ENCODE results near the gene PAXIP1.
"Not testable (repeated sequence)": the region's sequence is repeated elsewhere in the genome, so short reads cannot be mapped to it uniquely, and the experiment has no call there.

PAXIP1 gene

GRCh38 chr7:154929006-154929726, 73.8 kb downstream of the PAXIP1 start:
- H4K20me1 ChIP-seq (ENCODE audit: control insufficient read depth, insufficient read depth, low read depth, low read length) = no peaks in the 10 kb centered on the region
- no peaks in the 10 kb centered on the region for H3K79me2 ChIP-seq (ENCODE audit: control insufficient read depth, low read length)
- H3K9me3 ChIP-seq (ENCODE audit: control insufficient read depth, insufficient read depth, low read length) = peaks cover 17% of the 10 kb centered on the region
- H3K27ac ChIP-seq (ENCODE audit: low read depth, low read length) = no peak overlapping the region
- H3K27me3 ChIP-seq (ENCODE audit: control insufficient read depth, low read length) = no peaks in the 10 kb centered on the region
- no peaks in the 10 kb centered on the region for H3K9me2 ChIP-seq (replicated peaks; ENCODE audit: control insufficient read depth, low read length)
- peak overlapping the region; percentile 93 for H3K4me2 ChIP-seq (ENCODE audit: low read length)
- H3K36me3 ChIP-seq (ENCODE audit: control insufficient read depth, low read length) = no peaks in the 10 kb centered on the region
- H3F3A ChIP-seq (ENCODE audit: control insufficient read depth, insufficient read depth) = no peaks in the 10 kb centered on the region
- no peak for TF ChIP-seq CTCF (IDR thresholded peaks at IDR 0.05; ENCODE audit: low read depth, low read length, poor library complexity, severe bottlenecking)
- no peak for TF ChIP-seq EZH2phosphoT487 (IDR thresholded peaks at IDR 0.05; ENCODE audit: borderline replicate concordance, low read length)
- peak overlapping the region; percentile 71 for H3K4me3 ChIP-seq (ENCODE audit: low read length)
- peaks cover 12% of the 10 kb centered on the region for H3K4me1 ChIP-seq (ENCODE audit: control insufficient read depth, low read length)

GRCh38 chr7:154928136-154929005, 74.6 kb downstream of the PAXIP1 start:
- Histone ChIP-seq H3F3A (ENCODE audit: control insufficient read depth, insufficient read depth) (no peaks in the 10 kb centered on the region), H3K4me2 (ENCODE audit: low read length) (peak overlapping the region; percentile 93), H3K79me2 (ENCODE audit: control insufficient read depth, low read length) (no peaks in the 10 kb centered on the region), H3K9me2 (replicated peaks; ENCODE audit: control insufficient read depth, low read length) (no peaks in the 10 kb centered on the region), H3K4me1 (ENCODE audit: control insufficient read depth, low read length) (peaks cover 12% of the 10 kb centered on the region), H3K9me3 (ENCODE audit: control insufficient read depth, insufficient read depth, low read length) (peaks cover 9% of the 10 kb centered on the region), H3K4me3 (ENCODE audit: low read length) (peak overlapping the region; percentile 71), H3K27me3 (ENCODE audit: control insufficient read depth, low read length) (no peaks in the 10 kb centered on the region), H4K20me1 (ENCODE audit: control insufficient read depth, insufficient read depth, low read depth, low read length) (no peaks in the 10 kb centered on the region), H3K27ac (ENCODE audit: low read depth, low read length) (no peak overlapping the region), H3K36me3 (ENCODE audit: control insufficient read depth, low read length) (no peaks in the 10 kb centered on the region)
- TF ChIP-seq EZH2phosphoT487 (IDR thresholded peaks at IDR 0.05; ENCODE audit: borderline replicate concordance, low read length) = no peak
- TF ChIP-seq CTCF (IDR thresholded peaks at IDR 0.05; ENCODE audit: low read depth, low read length, poor library complexity, severe bottlenecking) = no peak

- Histone ChIP-seq H3K4me1 (ENCODE audit: control insufficient read depth, low read length) (peaks cover 12% of the 10 kb centered on the region), H4K20me1 (ENCODE audit: control insufficient read depth, insufficient read depth, low read depth, low read length) (no peaks in the 10 kb centered on the region), H3K27ac (ENCODE audit: low read depth, low read length) (no peak overlapping the region), H3F3A (ENCODE audit: control insufficient read depth, insufficient read depth) (no peaks in the 10 kb centered on the region), H3K4me2 (ENCODE audit: low read length) (peak overlapping the region; percentile 93), H3K27me3 (ENCODE audit: control insufficient read depth, low read length) (no peaks in the 10 kb centered on the region), H3K9me3 (ENCODE audit: control insufficient read depth, insufficient read depth, low read length) (peaks cover 3% of the 10 kb centered on the region), H3K9me2 (replicated peaks; ENCODE audit: control insufficient read depth, low read length) (no peaks in the 10 kb centered on the region), H3K36me3 (ENCODE audit: control insufficient read depth, low read length) (no peaks in the 10 kb centered on the region), H3K79me2 (ENCODE audit: control insufficient read depth, low read length) (no peaks in the 10 kb centered on the region), H3K4me3 (ENCODE audit: low read length) (peak overlapping the region; percentile 71)
- no peak for TF ChIP-seq EZH2phosphoT487 (IDR thresholded peaks at IDR 0.05; ENCODE audit: borderline replicate concordance, low read length)
- peak; percentile 82 for TF ChIP-seq CTCF (IDR thresholded peaks at IDR 0.05; ENCODE audit: low read depth, low read length, poor library complexity, severe bottlenecking)
These were observed 75.2 kb downstream of the PAXIP1 start for GRCh38 chr7:154927624-154928125.

- not testable (repeated sequence) for H3K36me3 ChIP-seq (ENCODE audit: control insufficient read depth, low read length); H3K4me2 ChIP-seq (ENCODE audit: low read length); H3K27ac ChIP-seq (ENCODE audit: low read depth, low read length); H3K4me1 ChIP-seq (ENCODE audit: control insufficient read depth, low read length); H3K79me2 ChIP-seq (ENCODE audit: control insufficient read depth, low read length); H3K9me2 ChIP-seq (replicated peaks; ENCODE audit: control insufficient read depth, low read length); H3K9me3 ChIP-seq (ENCODE audit: control insufficient read depth, insufficient read depth, low read length); H3K27me3 ChIP-seq (ENCODE audit: control insufficient read depth, low read length); H3F3A ChIP-seq (ENCODE audit: control insufficient read depth, insufficient read depth); H4K20me1 ChIP-seq (ENCODE audit: control insufficient read depth, insufficient read depth, low read depth, low read length); H3K4me3 ChIP-seq (ENCODE audit: low read length)
These were observed 80.5 kb downstream of the PAXIP1 start for GRCh38 chr7:154922472-154922871.
